Mesothelial cell of epicardium (in vitro differentiated cells): Measurements from ENCODE around the gene ATP8B4. TPM values are rescaled to one million over a fixed set of nuclear protein-coding genes. Genes with fewer than 3 reads are reported as not detected.

ENCODE experiments used
- DNase-seq, 2 experiments: peaks; one replicate each; pipeline ENCODE4 v3.0.0; 2021; ENCODE audit warnings: low spot score in 2 of 2; ENCODE audit not compliant: unreplicated experiment in 2 of 2
- H3K27ac Mint-ChIP-seq: 2 replicates; pipeline ENCODE4 v1.8.0; 2021; ENCODE audit warnings: mixed read lengths
- H3K27me3 Mint-ChIP-seq: 2 replicates; pipeline ENCODE4 v1.8.0; 2021; ENCODE audit warnings: low read depth, mixed read lengths
- H3K36me3 Mint-ChIP-seq: 2 replicates; pipeline ENCODE4 v1.8.0; 2021; ENCODE audit warnings: mixed read lengths
- H3K4me1 Mint-ChIP-seq: 2 replicates; pipeline ENCODE4 v1.8.0; 2021; ENCODE audit warnings: mixed read lengths
- H3K4me3 Mint-ChIP-seq: 2 replicates; pipeline ENCODE4 v1.8.0; 2021; ENCODE audit warnings: mild to moderate bottlenecking, moderate library complexity, mixed read lengths
- H3K9me3 Mint-ChIP-seq: 2 replicates; pipeline ENCODE4 v1.8.0; 2021; ENCODE audit warnings: mixed read lengths
- total RNA-seq: library from RNA; stranded (reverse); gene quantifications from 3 replicates; pipeline ENCODE4 v1.2.1, GENCODE V29; 2021
- TF ChIP-seq, protein P1 (sequence below): fragments of 200-600 bp; sonication (generic); IDR thresholded peaks from one replicate; pipeline ENCODE4 v1.5.0; 2021; ENCODE audit warnings: antibody characterized with exemption; ENCODE audit not compliant: unreplicated experiment

ATP8B4 gene, protein sequence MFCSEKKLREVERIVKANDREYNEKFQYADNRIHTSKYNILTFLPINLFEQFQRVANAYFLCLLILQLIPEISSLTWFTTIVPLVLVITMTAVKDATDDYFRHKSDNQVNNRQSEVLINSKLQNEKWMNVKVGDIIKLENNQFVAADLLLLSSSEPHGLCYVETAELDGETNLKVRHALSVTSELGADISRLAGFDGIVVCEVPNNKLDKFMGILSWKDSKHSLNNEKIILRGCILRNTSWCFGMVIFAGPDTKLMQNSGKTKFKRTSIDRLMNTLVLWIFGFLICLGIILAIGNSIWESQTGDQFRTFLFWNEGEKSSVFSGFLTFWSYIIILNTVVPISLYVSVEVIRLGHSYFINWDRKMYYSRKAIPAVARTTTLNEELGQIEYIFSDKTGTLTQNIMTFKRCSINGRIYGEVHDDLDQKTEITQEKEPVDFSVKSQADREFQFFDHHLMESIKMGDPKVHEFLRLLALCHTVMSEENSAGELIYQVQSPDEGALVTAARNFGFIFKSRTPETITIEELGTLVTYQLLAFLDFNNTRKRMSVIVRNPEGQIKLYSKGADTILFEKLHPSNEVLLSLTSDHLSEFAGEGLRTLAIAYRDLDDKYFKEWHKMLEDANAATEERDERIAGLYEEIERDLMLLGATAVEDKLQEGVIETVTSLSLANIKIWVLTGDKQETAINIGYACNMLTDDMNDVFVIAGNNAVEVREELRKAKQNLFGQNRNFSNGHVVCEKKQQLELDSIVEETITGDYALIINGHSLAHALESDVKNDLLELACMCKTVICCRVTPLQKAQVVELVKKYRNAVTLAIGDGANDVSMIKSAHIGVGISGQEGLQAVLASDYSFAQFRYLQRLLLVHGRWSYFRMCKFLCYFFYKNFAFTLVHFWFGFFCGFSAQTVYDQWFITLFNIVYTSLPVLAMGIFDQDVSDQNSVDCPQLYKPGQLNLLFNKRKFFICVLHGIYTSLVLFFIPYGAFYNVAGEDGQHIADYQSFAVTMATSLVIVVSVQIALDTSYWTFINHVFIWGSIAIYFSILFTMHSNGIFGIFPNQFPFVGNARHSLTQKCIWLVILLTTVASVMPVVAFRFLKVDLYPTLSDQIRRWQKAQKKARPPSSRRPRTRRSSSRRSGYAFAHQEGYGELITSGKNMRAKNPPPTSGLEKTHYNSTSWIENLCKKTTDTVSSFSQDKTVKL
- 1.4 to 2.1 TPM (median 1.8 TPM) in 3 replicates for total RNA-seq

DNA sequence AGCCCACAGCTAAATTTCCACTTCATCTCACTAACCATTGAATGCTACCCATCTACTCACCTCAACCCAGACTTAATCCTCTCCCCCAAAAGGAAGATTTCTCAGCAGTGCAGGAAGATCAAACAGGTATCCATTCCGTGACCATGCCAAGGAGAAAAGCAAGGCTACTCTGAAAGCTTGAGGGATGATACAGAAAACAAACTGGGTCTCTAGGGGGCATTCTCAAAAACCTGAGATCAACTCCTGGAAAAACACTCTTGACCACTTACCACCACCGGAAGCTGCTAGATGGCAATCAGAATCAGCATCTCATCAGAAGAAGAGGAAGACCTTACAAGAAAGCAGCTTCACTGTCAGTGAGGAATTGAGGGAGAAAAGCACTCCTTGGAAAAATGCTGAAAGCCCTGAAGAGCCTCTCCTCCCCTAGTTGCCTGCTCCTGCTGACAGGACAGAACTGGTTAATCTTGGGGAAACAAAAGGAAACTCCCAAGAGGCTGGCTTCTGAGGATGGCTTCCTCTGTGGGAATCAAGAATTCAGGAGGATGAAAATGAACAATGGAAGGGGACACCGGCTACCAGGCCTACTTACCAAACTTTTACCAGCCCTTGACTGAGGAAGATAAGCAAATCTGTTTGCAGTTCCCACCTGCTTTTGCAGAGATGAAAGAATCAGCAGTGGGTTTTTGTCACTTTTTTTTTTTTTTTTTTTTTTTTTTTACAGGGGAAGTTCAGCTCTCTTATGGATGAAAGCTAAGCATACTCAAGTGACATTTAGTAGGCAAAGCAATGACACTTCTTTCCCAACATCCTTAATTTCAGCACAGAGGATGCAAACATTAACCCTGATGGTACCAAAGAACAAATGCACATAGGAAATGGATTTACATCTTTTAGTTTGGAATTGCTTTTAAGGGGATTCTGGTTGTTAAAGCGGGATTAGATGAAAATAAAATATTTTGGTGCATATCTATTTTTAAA is at the start of gene ATP8B4:
TSS of gene ATP8B4 (minus strand) at position 171 of the 978 bp plus-strand sequence. CDS start 12,267 bp downstream, outside the sequence.
- TF ChIP-seq, protein P1, sequence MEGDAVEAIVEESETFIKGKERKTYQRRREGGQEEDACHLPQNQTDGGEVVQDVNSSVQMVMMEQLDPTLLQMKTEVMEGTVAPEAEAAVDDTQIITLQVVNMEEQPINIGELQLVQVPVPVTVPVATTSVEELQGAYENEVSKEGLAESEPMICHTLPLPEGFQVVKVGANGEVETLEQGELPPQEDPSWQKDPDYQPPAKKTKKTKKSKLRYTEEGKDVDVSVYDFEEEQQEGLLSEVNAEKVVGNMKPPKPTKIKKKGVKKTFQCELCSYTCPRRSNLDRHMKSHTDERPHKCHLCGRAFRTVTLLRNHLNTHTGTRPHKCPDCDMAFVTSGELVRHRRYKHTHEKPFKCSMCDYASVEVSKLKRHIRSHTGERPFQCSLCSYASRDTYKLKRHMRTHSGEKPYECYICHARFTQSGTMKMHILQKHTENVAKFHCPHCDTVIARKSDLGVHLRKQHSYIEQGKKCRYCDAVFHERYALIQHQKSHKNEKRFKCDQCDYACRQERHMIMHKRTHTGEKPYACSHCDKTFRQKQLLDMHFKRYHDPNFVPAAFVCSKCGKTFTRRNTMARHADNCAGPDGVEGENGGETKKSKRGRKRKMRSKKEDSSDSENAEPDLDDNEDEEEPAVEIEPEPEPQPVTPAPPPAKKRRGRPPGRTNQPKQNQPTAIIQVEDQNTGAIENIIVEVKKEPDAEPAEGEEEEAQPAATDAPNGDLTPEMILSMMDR = no peak
- H3K4me3 Mint-ChIP-seq = no peak within 1 kb of the TSS
- peaks cover 17% of the 10 kb centered on the region for H3K9me3 Mint-ChIP-seq
- peaks cover 3% of the 10 kb centered on the region for H3K36me3 Mint-ChIP-seq
- H3K4me1 Mint-ChIP-seq = no peaks in the 10 kb centered on the region
- no peaks in the 10 kb centered on the region for H3K27me3 Mint-ChIP-seq
- H3K27ac Mint-ChIP-seq = no peak within 1 kb of the TSS
- DNase-seq = no peak

DNA sequence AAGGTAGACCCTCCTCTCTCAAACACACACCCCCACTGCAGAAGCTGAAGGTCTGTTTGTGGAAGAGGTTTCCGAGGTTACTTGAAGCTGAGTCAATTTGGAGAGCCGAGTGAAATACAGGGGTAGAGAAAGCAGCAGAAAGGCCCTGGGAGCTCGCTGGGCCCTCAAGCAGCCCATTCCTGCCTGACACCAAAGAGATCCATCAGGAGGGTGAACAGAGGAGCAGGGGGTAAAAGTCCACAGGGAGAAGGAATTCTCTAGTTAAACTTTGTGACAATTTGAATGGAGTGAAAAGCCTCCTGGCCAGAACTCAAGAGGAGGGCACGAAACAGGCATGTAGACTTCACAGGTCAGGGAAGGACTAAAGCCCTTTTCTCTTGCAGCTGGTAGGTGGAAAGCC is 49.3 kb upstream of the ATP8B4 start:
- H3K27ac Mint-ChIP-seq = peak overlapping the region; percentile 57

DNA sequence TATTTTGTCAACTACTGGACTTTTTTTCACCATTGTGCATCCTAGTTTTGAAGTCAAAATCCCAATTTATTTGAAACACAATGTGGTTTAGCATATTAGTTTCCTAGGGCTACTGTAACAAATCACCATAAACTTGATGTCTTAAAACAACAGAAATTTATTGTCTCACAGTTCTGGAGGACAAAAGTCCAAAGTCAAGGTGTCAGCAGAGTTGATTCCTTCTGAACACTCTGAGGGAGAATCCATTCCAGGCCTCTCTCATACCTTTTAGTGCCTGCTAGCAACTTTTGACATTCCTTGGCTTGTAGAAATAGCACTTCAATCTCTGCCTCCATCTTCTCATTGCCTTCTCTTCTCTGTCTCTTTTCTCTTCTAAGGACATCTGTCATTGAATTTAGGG is 48.1 kb upstream of the ATP8B4 start:
- no peak for DNase-seq
- peaks cover 8% of the 10 kb centered on the region for H3K36me3 Mint-ChIP-seq
- TF ChIP-seq, protein P1 = no peak
- no peak overlapping the region for H3K4me3 Mint-ChIP-seq
- no peak overlapping the region for H3K27ac Mint-ChIP-seq
- H3K27me3 Mint-ChIP-seq = no peaks in the 10 kb centered on the region
- peaks cover 32% of the 10 kb centered on the region for H3K4me1 Mint-ChIP-seq
- peaks cover 34% of the 10 kb centered on the region for H3K9me3 Mint-ChIP-seq

More for the DNA sequence above, 49.3 kb upstream of the ATP8B4 start:
- Mint-ChIP-seq H3K9me3 (peaks cover 28% of the 10 kb centered on the region), H3K4me1 (peaks cover 32% of the 10 kb centered on the region), H3K27me3 (no peaks in the 10 kb centered on the region), H3K4me3 (no peak overlapping the region), H3K36me3 (peaks cover 8% of the 10 kb centered on the region)
- TF ChIP-seq, protein P1 = no peak
- no peak for DNase-seq

DNA sequence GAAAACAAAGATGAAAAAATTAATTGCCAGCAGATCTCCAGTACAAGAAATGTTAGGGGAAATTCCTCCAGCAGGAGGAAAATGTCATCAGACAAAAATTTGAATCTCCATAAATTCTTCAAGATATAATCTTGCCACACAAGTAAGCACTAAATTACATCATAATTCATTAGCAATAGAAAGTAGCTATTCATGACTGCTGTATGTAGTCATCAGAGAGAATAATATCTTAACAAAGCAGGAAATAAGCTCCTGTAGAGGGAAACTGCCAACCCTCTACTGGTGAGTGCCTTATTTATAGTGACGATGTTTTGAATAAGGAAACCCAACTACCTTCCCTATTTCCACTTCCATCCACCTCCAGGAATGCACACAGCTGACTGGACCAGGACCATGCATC is 47.2 kb upstream of the ATP8B4 start:
- Mint-ChIP-seq H3K4me3 (no peak overlapping the region), H3K4me1 (peaks cover 32% of the 10 kb centered on the region), H3K27ac (peak overlapping the region; percentile 80), H3K9me3 (peaks cover 35% of the 10 kb centered on the region), H3K36me3 (peaks cover 2% of the 10 kb centered on the region), H3K27me3 (no peaks in the 10 kb centered on the region)
- no peak for DNase-seq
- TF ChIP-seq, protein P1 = no peak

DNA sequence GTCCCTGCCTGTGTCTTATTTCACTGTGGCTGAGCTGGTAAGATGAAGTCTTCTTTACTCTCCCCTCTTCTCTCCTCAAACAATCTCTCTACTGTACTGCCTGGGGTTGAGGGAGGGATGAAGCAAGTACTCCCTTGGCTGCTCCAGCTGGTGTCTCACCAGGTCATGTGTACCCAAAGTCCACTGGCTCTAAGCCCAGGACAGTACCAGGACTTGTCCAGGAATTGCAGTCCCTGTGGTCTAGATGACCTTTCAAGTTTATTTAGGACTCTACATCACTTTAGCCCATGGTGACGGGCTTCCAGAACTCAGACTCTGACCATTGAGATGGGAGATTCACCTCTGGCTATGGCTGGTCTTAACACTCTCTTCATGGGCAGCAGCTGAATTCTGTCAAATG is 45.4 kb upstream of the ATP8B4 start:
- Mint-ChIP-seq H3K36me3 (peaks cover 6% of the 10 kb centered on the region), H3K9me3 (peaks cover 35% of the 10 kb centered on the region), H3K27me3 (no peaks in the 10 kb centered on the region), H3K4me3 (no peak overlapping the region), H3K4me1 (peaks cover 32% of the 10 kb centered on the region), H3K27ac (no peak overlapping the region)
- no peak for DNase-seq
- TF ChIP-seq, protein P1 = no peak
